HepG2 (cell line): ENCODE measurements around the gene ADGRF5. TPM values are rescaled to one million over a fixed set of nuclear protein-coding genes. Genes with fewer than 3 reads are reported as not detected.

Experiments
- MXI1 ChIP-seq: IDR thresholded peaks from 3 replicates; pipeline ENCODE4 v1.6.1; 2012; ENCODE audit warnings: low read depth, low read length, inconsistent platforms, borderline replicate concordance
- NFYC ChIP-seq: IDR thresholded peaks from 2 replicates; pipeline ENCODE4 v1.6.1; 2016; ENCODE audit warnings: missing genetic modification reagents, missing compliant biosample characterization
- NR2F1 ChIP-seq, 2 experiments: fragments of 450-650 bp in 1 of 2; formaldehyde crosslinking in 1 of 2; IDR thresholded peaks; 2 replicates each; pipeline versions ENCODE4 v1.5.0 to v1.6.1; 2016 to 2020; ENCODE audit warnings: mild to moderate bottlenecking in 1 of 2, missing compliant biosample characterization in 1 of 2, missing genetic modification reagents in 1 of 2, moderate library complexity in 1 of 2
- PITX1 ChIP-seq: sonication (generic); formaldehyde crosslinking; IDR thresholded peaks from 2 replicates; pipeline ENCODE4 v1.5.1; 2020; ENCODE audit warnings: mild to moderate bottlenecking, missing genetic modification reagents
- SCMH1 ChIP-seq: sonication (generic); formaldehyde crosslinking; IDR thresholded peaks from 2 replicates; pipeline ENCODE4 v1.9.0; 2021; ENCODE audit warnings: missing genetic modification reagents, mild to moderate bottlenecking, borderline replicate concordance
- SSRP1 ChIP-seq: IDR thresholded peaks from 2 replicates; pipeline ENCODE4 v1.6.1; 2016; ENCODE audit warnings: control low read depth
- ZNF17 ChIP-seq: sonication (generic); formaldehyde crosslinking; IDR thresholded peaks from 2 replicates; pipeline ENCODE4 v1.5.0; 2020; ENCODE audit warnings: mild to moderate bottlenecking, missing genetic modification reagents
- ZNF629 ChIP-seq: sonication (generic); formaldehyde crosslinking; conservative IDR thresholded peaks from 2 replicates; pipeline ENCODE4 v1.5.0; 2020; ENCODE audit warnings: missing genetic modification reagents
- polyA plus RNA-seq, 8 experiments: library from polyadenylated mRNA; depleted of rRNA in 3 of 8; stranded (reverse) in 7 of 8; unstranded in 1 of 8; fragments of >200 nt; fragmentation: Illumina TruSeq in 4 of 8; extraction: Trizol in 4 of 8; gene quantifications; 2 replicates each; pipeline versions ENCODE4 v1.2.1 to v1.2.3, GENCODE V29; 2011 to 2016; ENCODE audit warnings: low read depth in 4 of 8, missing spikeins in 1 of 8, mixed read lengths in 1 of 8; ENCODE audit not compliant: insufficient read depth in 1 of 8
- total RNA-seq, 5 experiments: library from RNA; depleted of rRNA; stranded (reverse); fragments of >200 nt; fragmentation: Illumina TruSeq; extraction: Trizol; gene quantifications; 2 replicates each; pipeline ENCODE4 v1.2.3, GENCODE V29; 2016; ENCODE audit warnings: low read depth in 1 of 5
- TF ChIP-seq, protein P1 (sequence below): IDR thresholded peaks from 2 replicates; pipeline ENCODE4 v1.4.0; 2020; ENCODE audit warnings: mild to moderate bottlenecking, missing genetic modification reagents
- TF ChIP-seq, protein P2 (sequence below): sonication (generic); formaldehyde crosslinking; IDR thresholded peaks from 2 replicates; pipeline ENCODE4 v1.4.0; 2020; ENCODE audit warnings: missing genetic modification reagents
- TF ChIP-seq, protein P3 (sequence below): sonication (generic); formaldehyde crosslinking; IDR thresholded peaks from 2 replicates; pipeline ENCODE4 v1.4.0; 2020; ENCODE audit warnings: missing genetic modification reagents; ENCODE audit errors: not compliant biosample characterization
- TF ChIP-seq, protein P4 (sequence below): sonication (generic); formaldehyde crosslinking; IDR thresholded peaks from 2 replicates; pipeline ENCODE4 v1.5.0; 2020; ENCODE audit warnings: mild to moderate bottlenecking, low read depth, missing genetic modification reagents, borderline replicate concordance
- TF ChIP-seq, protein P5 (sequence below): sonication (generic); formaldehyde crosslinking; IDR thresholded peaks from 2 replicates; pipeline ENCODE4 v1.5.0; 2020; ENCODE audit warnings: mild to moderate bottlenecking, missing genetic modification reagents

ADGRF5 gene
- total and polyA plus RNA-seq, 2 of the 13 experiments (the other 11 are each of a cell fraction or from before 2014, with no cell fraction given), result not detected

DNA sequence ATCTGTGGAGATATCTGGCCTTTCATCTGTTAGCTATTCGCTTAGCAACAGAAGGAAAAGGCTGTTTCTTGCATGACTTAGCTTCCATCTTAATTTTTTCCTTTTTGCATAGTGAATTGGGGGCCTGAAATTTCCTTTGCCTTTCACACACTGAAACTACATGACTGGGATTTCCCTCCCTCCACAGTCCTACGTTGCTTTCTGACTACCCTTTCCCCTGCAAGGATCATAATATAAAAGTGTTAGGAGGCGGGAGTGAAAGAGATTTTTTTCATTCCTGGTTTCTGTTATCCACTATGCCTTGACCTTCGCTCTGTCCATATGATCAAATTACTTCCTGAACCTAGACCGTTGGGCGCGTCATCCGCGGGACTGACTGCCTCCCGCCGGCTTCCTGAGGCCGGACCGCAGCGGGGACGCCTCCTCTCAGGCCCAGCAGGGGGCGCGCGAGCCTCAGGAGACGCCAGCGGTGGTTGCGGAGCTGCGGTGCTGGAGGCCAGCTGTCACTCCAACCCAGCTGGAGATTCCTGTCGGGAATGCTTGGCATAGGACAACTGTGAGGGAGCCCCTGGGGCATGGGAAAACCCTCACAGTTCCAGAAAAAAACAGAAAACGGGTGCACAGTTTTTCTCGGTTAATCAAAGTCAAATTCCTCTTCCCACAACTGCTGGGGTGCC is 72.9 kb downstream of the ADGRF5 start (continued):
- TF ChIP-seq, protein P1, sequence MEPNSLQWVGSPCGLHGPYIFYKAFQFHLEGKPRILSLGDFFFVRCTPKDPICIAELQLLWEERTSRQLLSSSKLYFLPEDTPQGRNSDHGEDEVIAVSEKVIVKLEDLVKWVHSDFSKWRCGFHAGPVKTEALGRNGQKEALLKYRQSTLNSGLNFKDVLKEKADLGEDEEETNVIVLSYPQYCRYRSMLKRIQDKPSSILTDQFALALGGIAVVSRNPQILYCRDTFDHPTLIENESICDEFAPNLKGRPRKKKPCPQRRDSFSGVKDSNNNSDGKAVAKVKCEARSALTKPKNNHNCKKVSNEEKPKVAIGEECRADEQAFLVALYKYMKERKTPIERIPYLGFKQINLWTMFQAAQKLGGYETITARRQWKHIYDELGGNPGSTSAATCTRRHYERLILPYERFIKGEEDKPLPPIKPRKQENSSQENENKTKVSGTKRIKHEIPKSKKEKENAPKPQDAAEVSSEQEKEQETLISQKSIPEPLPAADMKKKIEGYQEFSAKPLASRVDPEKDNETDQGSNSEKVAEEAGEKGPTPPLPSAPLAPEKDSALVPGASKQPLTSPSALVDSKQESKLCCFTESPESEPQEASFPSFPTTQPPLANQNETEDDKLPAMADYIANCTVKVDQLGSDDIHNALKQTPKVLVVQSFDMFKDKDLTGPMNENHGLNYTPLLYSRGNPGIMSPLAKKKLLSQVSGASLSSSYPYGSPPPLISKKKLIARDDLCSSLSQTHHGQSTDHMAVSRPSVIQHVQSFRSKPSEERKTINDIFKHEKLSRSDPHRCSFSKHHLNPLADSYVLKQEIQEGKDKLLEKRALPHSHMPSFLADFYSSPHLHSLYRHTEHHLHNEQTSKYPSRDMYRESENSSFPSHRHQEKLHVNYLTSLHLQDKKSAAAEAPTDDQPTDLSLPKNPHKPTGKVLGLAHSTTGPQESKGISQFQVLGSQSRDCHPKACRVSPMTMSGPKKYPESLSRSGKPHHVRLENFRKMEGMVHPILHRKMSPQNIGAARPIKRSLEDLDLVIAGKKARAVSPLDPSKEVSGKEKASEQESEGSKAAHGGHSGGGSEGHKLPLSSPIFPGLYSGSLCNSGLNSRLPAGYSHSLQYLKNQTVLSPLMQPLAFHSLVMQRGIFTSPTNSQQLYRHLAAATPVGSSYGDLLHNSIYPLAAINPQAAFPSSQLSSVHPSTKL, result peak; percentile 74
- TF ChIP-seq MXI1 (peak; percentile 32; the same call in 1 of the 3 replicates), SCMH1 (CRISPR knock-in tag) (no peak), NFYC (no peak), NR2F1 (CRISPR knock-in tag; IDR thresholded peaks at IDR 0.05) (no peak), PITX1 (CRISPR knock-in tag) (peak; percentile 61; the same call in 1 of the 2 replicates), ZNF629 (CRISPR knock-in tag) (no peak), SSRP1 (CRISPR knock-in tag) (no peak), ZNF17 (no peak)
- TF ChIP-seq, protein P2, sequence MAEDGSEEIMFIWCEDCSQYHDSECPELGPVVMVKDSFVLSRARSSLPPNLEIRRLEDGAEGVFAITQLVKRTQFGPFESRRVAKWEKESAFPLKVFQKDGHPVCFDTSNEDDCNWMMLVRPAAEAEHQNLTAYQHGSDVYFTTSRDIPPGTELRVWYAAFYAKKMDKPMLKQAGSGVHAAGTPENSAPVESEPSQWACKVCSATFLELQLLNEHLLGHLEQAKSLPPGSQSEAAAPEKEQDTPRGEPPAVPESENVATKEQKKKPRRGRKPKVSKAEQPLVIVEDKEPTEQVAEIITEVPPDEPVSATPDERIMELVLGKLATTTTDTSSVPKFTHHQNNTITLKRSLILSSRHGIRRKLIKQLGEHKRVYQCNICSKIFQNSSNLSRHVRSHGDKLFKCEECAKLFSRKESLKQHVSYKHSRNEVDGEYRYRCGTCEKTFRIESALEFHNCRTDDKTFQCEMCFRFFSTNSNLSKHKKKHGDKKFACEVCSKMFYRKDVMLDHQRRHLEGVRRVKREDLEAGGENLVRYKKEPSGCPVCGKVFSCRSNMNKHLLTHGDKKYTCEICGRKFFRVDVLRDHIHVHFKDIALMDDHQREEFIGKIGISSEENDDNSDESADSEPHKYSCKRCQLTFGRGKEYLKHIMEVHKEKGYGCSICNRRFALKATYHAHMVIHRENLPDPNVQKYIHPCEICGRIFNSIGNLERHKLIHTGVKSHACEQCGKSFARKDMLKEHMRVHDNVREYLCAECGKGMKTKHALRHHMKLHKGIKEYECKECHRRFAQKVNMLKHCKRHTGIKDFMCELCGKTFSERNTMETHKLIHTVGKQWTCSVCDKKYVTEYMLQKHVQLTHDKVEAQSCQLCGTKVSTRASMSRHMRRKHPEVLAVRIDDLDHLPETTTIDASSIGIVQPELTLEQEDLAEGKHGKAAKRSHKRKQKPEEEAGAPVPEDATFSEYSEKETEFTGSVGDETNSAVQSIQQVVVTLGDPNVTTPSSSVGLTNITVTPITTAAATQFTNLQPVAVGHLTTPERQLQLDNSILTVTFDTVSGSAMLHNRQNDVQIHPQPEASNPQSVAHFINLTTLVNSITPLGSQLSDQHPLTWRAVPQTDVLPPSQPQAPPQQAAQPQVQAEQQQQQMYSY (CRISPR knock-in tag), result no peak
- TF ChIP-seq, protein P3, sequence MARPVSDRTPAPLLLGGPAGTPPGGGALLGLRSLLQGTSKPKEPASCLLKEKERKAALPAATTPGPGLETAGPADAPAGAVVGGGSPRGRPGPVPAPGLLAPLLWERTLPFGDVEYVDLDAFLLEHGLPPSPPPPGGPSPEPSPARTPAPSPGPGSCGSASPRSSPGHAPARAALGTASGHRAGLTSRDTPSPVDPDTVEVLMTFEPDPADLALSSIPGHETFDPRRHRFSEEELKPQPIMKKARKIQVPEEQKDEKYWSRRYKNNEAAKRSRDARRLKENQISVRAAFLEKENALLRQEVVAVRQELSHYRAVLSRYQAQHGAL, result no peak
- TF ChIP-seq, protein P4, sequence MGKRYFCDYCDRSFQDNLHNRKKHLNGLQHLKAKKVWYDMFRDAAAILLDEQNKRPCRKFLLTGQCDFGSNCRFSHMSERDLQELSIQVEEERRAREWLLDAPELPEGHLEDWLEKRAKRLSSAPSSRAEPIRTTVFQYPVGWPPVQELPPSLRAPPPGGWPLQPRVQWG, result no peak
- TF ChIP-seq, protein P5, sequence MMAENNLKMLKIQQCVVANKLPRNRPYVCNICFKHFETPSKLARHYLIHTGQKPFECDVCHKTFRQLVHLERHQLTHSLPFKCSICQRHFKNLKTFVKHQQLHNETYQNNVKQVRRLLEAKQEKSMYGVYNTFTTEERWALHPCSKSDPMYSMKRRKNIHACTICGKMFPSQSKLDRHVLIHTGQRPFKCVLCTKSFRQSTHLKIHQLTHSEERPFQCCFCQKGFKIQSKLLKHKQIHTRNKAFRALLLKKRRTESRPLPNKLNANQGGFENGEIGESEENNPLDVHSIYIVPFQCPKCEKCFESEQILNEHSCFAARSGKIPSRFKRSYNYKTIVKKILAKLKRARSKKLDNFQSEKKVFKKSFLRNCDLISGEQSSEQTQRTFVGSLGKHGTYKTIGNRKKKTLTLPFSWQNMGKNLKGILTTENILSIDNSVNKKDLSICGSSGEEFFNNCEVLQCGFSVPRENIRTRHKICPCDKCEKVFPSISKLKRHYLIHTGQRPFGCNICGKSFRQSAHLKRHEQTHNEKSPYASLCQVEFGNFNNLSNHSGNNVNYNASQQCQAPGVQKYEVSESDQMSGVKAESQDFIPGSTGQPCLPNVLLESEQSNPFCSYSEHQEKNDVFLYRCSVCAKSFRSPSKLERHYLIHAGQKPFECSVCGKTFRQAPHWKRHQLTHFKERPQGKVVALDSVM, result 0 out of 2 replicates have a peak, but pooled peaks have one; percentile 61
